HCT116 (cell line): ENCODE measurements around the gene DAAM1. TPM values are rescaled to one million over a fixed set of nuclear protein-coding genes. Genes with fewer than 3 reads are reported as not detected.

Source experiments
- ATAC-seq: fragments of 200-7000 bp; cut with Tn5 transposase; 2 replicates; pipeline ENCODE4 v1.9.1; 2020; ENCODE audit warnings: mild to moderate bottlenecking, moderate library complexity
- BruUV-seq: library from RNA; stranded (reverse); fragments of 400-500 nt; replicated peaks from 2 replicates; lab custom pipeline; 2021; lab: Mats Ljungman, UMichigan
- CTCF ChIA-PET: fragments of 300-600 bp; sonication (Branson Sonifier 250); formaldehyde crosslinking; loops from one replicate; lab custom pipeline; 2021; ENCODE audit warnings: antibody characterized with exemption; lab: Charles Lee
- POLR2A ChIA-PET: fragments of 300-600, 350-600 bp; sonication (Branson Sonifier 250); formaldehyde crosslinking; loops from one replicate; lab custom pipeline; 2021; ENCODE audit warnings: antibody characterized with exemption; lab: Charles Lee
- RAD21 ChIA-PET, 2 experiments: fragments of 300-600 bp; sonication (Branson Sonifier 250); formaldehyde crosslinking; loops; one replicate each; lab custom pipeline; 2023; ENCODE audit warnings: low total read pairs in 2 of 2; ENCODE audit not compliant: uncharacterized antibody in 2 of 2, unreplicated experiment in 2 of 2, low non-redundant PET in 1 of 2; lab: Charles Lee
- DNase-seq: peaks from one replicate; pipeline ENCODE4 v3.0.0-alpha.2; 2010; ENCODE audit warnings: low read depth, low spot score
- H2AFZ ChIP-seq: fragments of 200-600 bp; shearing (Covaris generic), sonication (generic); 2 replicates; pipeline ENCODE4 v1.6.1; 2017; ENCODE audit warnings: low read depth, mixed run types, mixed read lengths, antibody characterized with exemption, low read length; ENCODE audit not compliant: poor library complexity, severe bottlenecking
- H3K27ac ChIP-seq: 2 replicates; pipeline ENCODE4 v1.5.1; 2012; ENCODE audit warnings: low read depth, low read length
- H3K27me3 ChIP-seq: fragments of 200-600 bp; sonication (generic); 2 replicates; pipeline ENCODE4 v1.6.1; 2016; ENCODE audit warnings: mixed run types, low read length, mixed read lengths; ENCODE audit not compliant: insufficient read depth
- H3K36me3 ChIP-seq, 2 experiments: fragments of 200-500 bp in 1 of 2; fragments of 200-600 bp in 1 of 2; sonication (Bioruptor generic) in 1 of 2; sonication (generic) in 1 of 2; 2 replicates each; pipeline versions ENCODE4 v1.5.1 to v1.6.1; 2014 to 2016; ENCODE audit warnings: low read length in 2 of 2, inconsistent platforms in 1 of 2, mixed read lengths in 1 of 2, mixed run types in 1 of 2; ENCODE audit not compliant: insufficient read depth in 2 of 2, control insufficient read depth in 1 of 2
- H3K4me1 ChIP-seq, 2 experiments: fragments of 200-600 bp in 1 of 2; sonication (generic) in 1 of 2; 2 replicates each; pipeline versions ENCODE4 v1.5.1 to v1.6.1; 2012 to 2017; ENCODE audit warnings: low read length in 2 of 2, inconsistent platforms in 1 of 2, mild to moderate bottlenecking in 1 of 2, mixed read lengths in 1 of 2, mixed run types in 1 of 2, moderate library complexity in 1 of 2; ENCODE audit not compliant: insufficient read depth in 2 of 2, control insufficient read depth in 1 of 2
- H3K4me2 ChIP-seq: fragments of 200-600 bp; sonication (generic); 2 replicates; pipeline ENCODE4 v1.6.1; 2017; ENCODE audit warnings: mixed run types, low read length, mixed read lengths
- H3K4me3 ChIP-seq, 2 experiments: fragments of 200-600 bp in 1 of 2; sonication (generic) in 1 of 2; replicated peaks in 1 of 2; 2 replicates each; pipeline ENCODE4 v1.5.1; 2011 to 2016; ENCODE audit warnings: low read length in 2 of 2, control low read depth in 1 of 2, low read depth in 1 of 2, mild to moderate bottlenecking in 1 of 2, mixed read lengths in 1 of 2, mixed run types in 1 of 2
- H3K79me2 ChIP-seq: fragments of 200-600 bp; sonication (generic); 2 replicates; pipeline ENCODE4 v1.6.1; 2017; ENCODE audit warnings: mild to moderate bottlenecking, mixed run types, low read length, moderate library complexity, mixed read lengths; ENCODE audit not compliant: insufficient read depth
- H3K9ac ChIP-seq: fragments of 200-600 bp; sonication (generic); 2 replicates; pipeline ENCODE4 v1.6.1; 2016; ENCODE audit warnings: low read length, mixed read lengths
- H3K9me2 ChIP-seq: fragments of 200-600 bp; sonication (generic), shearing (Covaris generic); 2 replicates; pipeline ENCODE4 v1.6.1; 2017; ENCODE audit warnings: mixed run types, mild to moderate bottlenecking, moderate library complexity; ENCODE audit not compliant: insufficient read depth
- H3K9me3 ChIP-seq, 2 experiments: fragments of 200-500 bp in 1 of 2; fragments of 200-600 bp in 1 of 2; sonication (Bioruptor generic) in 1 of 2; sonication (generic) in 1 of 2; 2 replicates each; pipeline ENCODE4 v1.6.1; 2014 to 2017; ENCODE audit warnings: low read length in 2 of 2, mixed read lengths in 2 of 2, inconsistent platforms in 1 of 2, low read depth in 1 of 2, mild to moderate bottlenecking in 1 of 2, mixed run types in 1 of 2, moderate library complexity in 1 of 2; ENCODE audit not compliant: control insufficient read depth in 1 of 2, insufficient read depth in 1 of 2
- H4K20me1 ChIP-seq: fragments of 200-600 bp; sonication (generic), shearing (Covaris generic); 2 replicates; pipeline ENCODE4 v1.6.1; 2017; ENCODE audit warnings: mixed run types, mild to moderate bottlenecking, moderate library complexity; ENCODE audit not compliant: insufficient read depth
- ATF3 ChIP-seq: IDR thresholded peaks from 2 replicates; pipeline ENCODE4 v1.6.1; 2012
- EGR1 ChIP-seq: IDR thresholded peaks from 2 replicates; pipeline ENCODE4 v1.6.1; 2012; ENCODE audit warnings: low read depth
- EZH2phosphoT487 ChIP-seq: fragments of 200-600 bp; IDR thresholded peaks from 2 replicates; pipeline ENCODE4 v1.6.1; 2018; ENCODE audit warnings: antibody characterized with exemption, borderline replicate concordance
- POLR2AphosphoS5 ChIP-seq: IDR thresholded peaks from 2 replicates; pipeline ENCODE4 v1.6.1; 2011; ENCODE audit warnings: mild to moderate bottlenecking, low read depth, low read length, moderate library complexity
- TCF7L2 ChIP-seq: IDR thresholded peaks from 2 replicates; pipeline ENCODE4 v1.7.0; 2011; ENCODE audit warnings: borderline replicate concordance, inconsistent platforms; ENCODE audit not compliant: insufficient read depth, insufficient read length; ENCODE audit errors: extremely low read depth
- intact Hi-C: fragments of 100-400 bp; cut with micrococcal nuclease; formaldehyde crosslinking; loops from 2 replicates; pipeline ENCODE4 v1.10.0; 2022
- total RNA-seq: library from RNA; stranded (reverse); gene quantifications from one replicate; pipeline ENCODE4 v1.2.1, GENCODE V29; 2021; ENCODE audit not compliant: unreplicated experiment
- TF ChIP-seq, protein P1 (sequence below): IDR thresholded peaks from 2 replicates; pipeline ENCODE4 v1.6.1; 2011; ENCODE audit warnings: mild to moderate bottlenecking, low read length, moderate library complexity; ENCODE audit not compliant: insufficient replicate concordance; ENCODE audit errors: extremely low read depth
- TF ChIP-seq, protein P2 (sequence below): IDR thresholded peaks from 2 replicates; pipeline ENCODE4 v1.6.1; 2012; ENCODE audit warnings: low read depth

Gene DAAM1
- total RNA-seq, 1 experiment from 2014 or later = 10.7 TPM

DNA sequence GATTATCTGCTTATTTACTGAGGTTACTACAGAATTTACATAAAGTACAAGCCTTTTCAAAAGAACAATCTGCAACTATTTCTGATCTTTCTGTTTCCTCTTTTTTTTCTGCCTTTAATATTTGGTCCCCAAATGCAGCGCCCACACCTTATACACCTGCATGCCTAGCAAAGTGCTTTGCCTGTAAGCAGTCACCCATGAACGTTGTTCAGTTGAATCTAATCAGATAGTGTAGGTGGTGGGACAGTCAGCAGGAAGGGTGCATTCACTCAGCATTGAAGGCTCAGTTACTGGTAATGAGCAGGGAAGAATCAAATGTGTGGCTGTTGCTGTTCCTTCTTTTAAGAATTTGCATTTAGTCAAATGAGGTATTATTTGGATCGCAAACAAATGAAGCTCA lies 168.3 kb downstream of the DAAM1 start:
- POLR2A ChIA-PET = no interaction called here
- intact Hi-C loops = no loop called here
- no peaks in the 10 kb centered on the region for H3K9me3 ChIP-seq
- no peak overlapping the region for H2AFZ ChIP-seq
- no peak overlapping the region for H3K9ac ChIP-seq
- no peaks in the 10 kb centered on the region for H3K79me2 ChIP-seq
- H3K4me2 ChIP-seq = no peak overlapping the region
- CTCF ChIA-PET = no interaction called here
- H3K36me3 ChIP-seq = no peaks in the 10 kb centered on the region
- peaks cover 29 to 57% of the 10 kb centered on the region in 2 experiments for H3K4me1 ChIP-seq
- DNase-seq = no peak
- H3K27ac ChIP-seq = no peak overlapping the region
- RAD21 ChIA-PET = no interaction called here
- TF ChIP-seq TCF7L2 (no peak), ATF3 (no peak), POLR2AphosphoS5 (no peak), EZH2phosphoT487 (no peak), EGR1 (no peak)
- TF ChIP-seq, protein P1, sequence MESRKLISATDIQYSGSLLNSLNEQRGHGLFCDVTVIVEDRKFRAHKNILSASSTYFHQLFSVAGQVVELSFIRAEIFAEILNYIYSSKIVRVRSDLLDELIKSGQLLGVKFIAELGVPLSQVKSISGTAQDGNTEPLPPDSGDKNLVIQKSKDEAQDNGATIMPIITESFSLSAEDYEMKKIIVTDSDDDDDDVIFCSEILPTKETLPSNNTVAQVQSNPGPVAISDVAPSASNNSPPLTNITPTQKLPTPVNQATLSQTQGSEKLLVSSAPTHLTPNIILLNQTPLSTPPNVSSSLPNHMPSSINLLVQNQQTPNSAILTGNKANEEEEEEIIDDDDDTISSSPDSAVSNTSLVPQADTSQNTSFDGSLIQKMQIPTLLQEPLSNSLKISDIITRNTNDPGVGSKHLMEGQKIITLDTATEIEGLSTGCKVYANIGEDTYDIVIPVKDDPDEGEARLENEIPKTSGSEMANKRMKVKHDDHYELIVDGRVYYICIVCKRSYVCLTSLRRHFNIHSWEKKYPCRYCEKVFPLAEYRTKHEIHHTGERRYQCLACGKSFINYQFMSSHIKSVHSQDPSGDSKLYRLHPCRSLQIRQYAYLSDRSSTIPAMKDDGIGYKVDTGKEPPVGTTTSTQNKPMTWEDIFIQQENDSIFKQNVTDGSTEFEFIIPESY = no peak
- TF ChIP-seq, protein P2, sequence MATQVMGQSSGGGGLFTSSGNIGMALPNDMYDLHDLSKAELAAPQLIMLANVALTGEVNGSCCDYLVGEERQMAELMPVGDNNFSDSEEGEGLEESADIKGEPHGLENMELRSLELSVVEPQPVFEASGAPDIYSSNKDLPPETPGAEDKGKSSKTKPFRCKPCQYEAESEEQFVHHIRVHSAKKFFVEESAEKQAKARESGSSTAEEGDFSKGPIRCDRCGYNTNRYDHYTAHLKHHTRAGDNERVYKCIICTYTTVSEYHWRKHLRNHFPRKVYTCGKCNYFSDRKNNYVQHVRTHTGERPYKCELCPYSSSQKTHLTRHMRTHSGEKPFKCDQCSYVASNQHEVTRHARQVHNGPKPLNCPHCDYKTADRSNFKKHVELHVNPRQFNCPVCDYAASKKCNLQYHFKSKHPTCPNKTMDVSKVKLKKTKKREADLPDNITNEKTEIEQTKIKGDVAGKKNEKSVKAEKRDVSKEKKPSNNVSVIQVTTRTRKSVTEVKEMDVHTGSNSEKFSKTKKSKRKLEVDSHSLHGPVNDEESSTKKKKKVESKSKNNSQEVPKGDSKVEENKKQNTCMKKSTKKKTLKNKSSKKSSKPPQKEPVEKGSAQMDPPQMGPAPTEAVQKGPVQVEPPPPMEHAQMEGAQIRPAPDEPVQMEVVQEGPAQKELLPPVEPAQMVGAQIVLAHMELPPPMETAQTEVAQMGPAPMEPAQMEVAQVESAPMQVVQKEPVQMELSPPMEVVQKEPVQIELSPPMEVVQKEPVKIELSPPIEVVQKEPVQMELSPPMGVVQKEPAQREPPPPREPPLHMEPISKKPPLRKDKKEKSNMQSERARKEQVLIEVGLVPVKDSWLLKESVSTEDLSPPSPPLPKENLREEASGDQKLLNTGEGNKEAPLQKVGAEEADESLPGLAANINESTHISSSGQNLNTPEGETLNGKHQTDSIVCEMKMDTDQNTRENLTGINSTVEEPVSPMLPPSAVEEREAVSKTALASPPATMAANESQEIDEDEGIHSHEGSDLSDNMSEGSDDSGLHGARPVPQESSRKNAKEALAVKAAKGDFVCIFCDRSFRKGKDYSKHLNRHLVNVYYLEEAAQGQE = no peak
- no peaks in the 10 kb centered on the region for H4K20me1 ChIP-seq
- H3K9me2 ChIP-seq = no peaks in the 10 kb centered on the region
- no TSS peak for BruUV-seq
- ATAC-seq = no peak
- H3K27me3 ChIP-seq = no peaks in the 10 kb centered on the region
- no peak overlapping the region for H3K4me3 ChIP-seq
